Vagina (tissue), 2 donors: ENCODE measurements around the gene CYP11A1.

Source experiments
- POLR2A ChIP-seq, 2 donors: fragments of 450-650 bp; IDR thresholded peaks; one replicate each; pipeline ENCODE4 v1.6.1; 2017; ENCODE audit warnings: antibody characterized with exemption in 2 of 2, mild to moderate bottlenecking in 2 of 2, moderate library complexity in 2 of 2
- POLR2AphosphoS5 ChIP-seq, 2 donors: sonication (generic); formaldehyde crosslinking; IDR thresholded peaks; one replicate each; pipeline ENCODE4 v1.9.0; 2017; ENCODE audit warnings: antibody characterized with exemption in 2 of 2, mild to moderate bottlenecking in 2 of 2, low read depth in 1 of 2; ENCODE audit not compliant: insufficient read depth in 1 of 2
- TF ChIP-seq, protein P1 (sequence below), 3 experiments: fragments of 450-650 bp in 2 of 3; fragments of 200-600 bp in 1 of 3; sonication (generic) in 1 of 3; IDR thresholded peaks; one replicate each; pipeline ENCODE4 v1.5.1; 2017 to 2019; ENCODE audit warnings: antibody characterized with exemption in 3 of 3, mild to moderate bottlenecking in 2 of 3, moderate library complexity in 2 of 3

DNA sequence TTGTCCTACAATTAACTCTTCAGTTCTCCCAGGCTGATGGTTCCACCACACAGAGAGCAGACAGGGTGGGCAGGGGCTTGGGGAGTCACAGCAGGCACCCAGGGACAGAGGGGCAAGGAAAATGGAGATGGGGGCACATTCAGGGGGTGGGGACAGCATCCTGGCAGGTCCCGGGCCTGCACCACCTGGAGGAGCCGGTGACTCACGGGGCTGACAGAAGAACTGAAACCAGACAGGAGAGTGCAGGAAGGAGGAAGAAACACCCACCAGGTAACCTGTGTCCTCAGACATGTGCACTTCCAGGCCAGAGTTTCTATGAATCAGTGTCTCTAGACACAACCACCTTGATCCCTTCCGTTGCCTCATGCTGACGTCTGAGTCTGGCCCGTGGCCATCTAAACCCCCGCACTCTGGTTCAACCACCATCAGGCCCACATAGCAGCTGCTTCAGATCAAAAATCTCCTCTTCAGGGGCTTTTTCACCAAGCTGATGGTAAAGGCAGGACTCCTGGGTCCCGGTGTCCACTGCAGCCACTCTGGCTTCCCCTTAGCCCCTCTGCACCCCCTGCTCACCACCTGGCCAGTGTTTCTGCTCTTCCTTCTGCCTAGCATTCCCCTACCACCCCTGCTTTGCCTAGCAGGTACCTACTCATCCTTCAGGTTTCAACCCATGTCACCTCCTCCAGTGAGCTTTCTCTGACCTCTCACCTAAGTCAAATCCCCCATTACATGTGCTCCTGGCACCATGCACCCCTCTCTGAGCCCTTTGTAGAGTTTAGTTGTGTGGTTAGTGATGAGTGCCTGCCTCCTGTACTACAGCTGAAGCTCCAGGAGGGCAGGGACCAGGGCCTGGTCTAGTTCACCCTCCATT, 16.5 kb upstream of the CYP11A1 start:
- TF ChIP-seq, protein P1, sequence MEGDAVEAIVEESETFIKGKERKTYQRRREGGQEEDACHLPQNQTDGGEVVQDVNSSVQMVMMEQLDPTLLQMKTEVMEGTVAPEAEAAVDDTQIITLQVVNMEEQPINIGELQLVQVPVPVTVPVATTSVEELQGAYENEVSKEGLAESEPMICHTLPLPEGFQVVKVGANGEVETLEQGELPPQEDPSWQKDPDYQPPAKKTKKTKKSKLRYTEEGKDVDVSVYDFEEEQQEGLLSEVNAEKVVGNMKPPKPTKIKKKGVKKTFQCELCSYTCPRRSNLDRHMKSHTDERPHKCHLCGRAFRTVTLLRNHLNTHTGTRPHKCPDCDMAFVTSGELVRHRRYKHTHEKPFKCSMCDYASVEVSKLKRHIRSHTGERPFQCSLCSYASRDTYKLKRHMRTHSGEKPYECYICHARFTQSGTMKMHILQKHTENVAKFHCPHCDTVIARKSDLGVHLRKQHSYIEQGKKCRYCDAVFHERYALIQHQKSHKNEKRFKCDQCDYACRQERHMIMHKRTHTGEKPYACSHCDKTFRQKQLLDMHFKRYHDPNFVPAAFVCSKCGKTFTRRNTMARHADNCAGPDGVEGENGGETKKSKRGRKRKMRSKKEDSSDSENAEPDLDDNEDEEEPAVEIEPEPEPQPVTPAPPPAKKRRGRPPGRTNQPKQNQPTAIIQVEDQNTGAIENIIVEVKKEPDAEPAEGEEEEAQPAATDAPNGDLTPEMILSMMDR (IDR thresholded peaks at IDR 0.05) = no peak
- TF ChIP-seq POLR2A (IDR thresholded peaks at IDR 0.05) = no peak
- no peak for TF ChIP-seq POLR2AphosphoS5 (IDR thresholded peaks at IDR 0.05; ENCODE audit: insufficient read depth in 1 of 2, low read depth in 1 of 2)
